Right atrium auricular region (tissue), 2 donors: ENCODE results near the gene PTPRN2. TPM values are rescaled to one million over a fixed set of nuclear protein-coding genes. Genes with fewer than 3 reads are reported as not detected.

ENCODE experiments used
- DNase-seq: peaks from one replicate; pipeline ENCODE4 v3.0.0-alpha.2; 2019; ENCODE audit warnings: low spot score
- H3K27ac ChIP-seq, 2 donors: fragments of 200-600 bp; sonication (generic); 1 replicate in 1 of 2; 2 replicates in 1 of 2; pipeline ENCODE4 v1.5.1; 2016 to 2019
- H3K27me3 ChIP-seq, 2 donors: fragments of 200-600 bp; sonication (generic); one replicate each; pipeline versions ENCODE4 v1.5.1 to v1.6.0; 2017 to 2019
- H3K36me3 ChIP-seq: fragments of 200-600 bp; sonication (generic); one replicate; pipeline ENCODE4 v1.5.1; 2016
- H3K4me1 ChIP-seq, 2 donors: fragments of 200-600 bp; sonication (generic); one replicate each; pipeline versions ENCODE4 v1.5.1 to v1.6.0; 2017 to 2019
- H3K4me3 ChIP-seq, 2 donors: fragments of 200-600 bp; sonication (generic); 1 replicate in 1 of 2; 2 replicates in 1 of 2; pipeline ENCODE4 v1.5.1; 2017 to 2019; ENCODE audit warnings: mild to moderate bottlenecking in 1 of 2, moderate library complexity in 1 of 2
- H3K9me3 ChIP-seq, 2 donors: fragments of 200-600 bp; sonication (generic); one replicate each; pipeline ENCODE4 v1.5.1; 2019
- CTCF ChIP-seq, 2 donors: fragments of 200-600 bp; sonication (generic); IDR thresholded peaks; one replicate each; pipeline ENCODE4 v1.5.1; 2019; ENCODE audit warnings: antibody characterized with exemption in 2 of 2
- total RNA-seq, 2 donors: library from RNA; depleted of rRNA; stranded (reverse); fragments of >200 nt; gene quantifications; one replicate each; pipeline ENCODE4 v1.1.0, GENCODE V29; 2016

PTPRN2 gene
- total RNA-seq, 2 donors from 2014 or later, result 2.6 to 2.7 TPM

GRCh38 chr7:158564663-158565035 lies 23.0 kb downstream of the PTPRN2 start:
- Histone ChIP-seq H3K4me1 (no peaks in the 10 kb centered on the region), H3K27ac (no peak overlapping the region), H3K36me3 (no peaks in the 10 kb centered on the region), H3K4me3 (no peak overlapping the region), H3K9me3 (no peaks in the 10 kb centered on the region), H3K27me3 (peaks cover 0 to 2% of the 10 kb centered on the region in 2 donors)
- no peak for TF ChIP-seq CTCF (IDR thresholded peaks at IDR 0.05)
- no peak for DNase-seq

DNA sequence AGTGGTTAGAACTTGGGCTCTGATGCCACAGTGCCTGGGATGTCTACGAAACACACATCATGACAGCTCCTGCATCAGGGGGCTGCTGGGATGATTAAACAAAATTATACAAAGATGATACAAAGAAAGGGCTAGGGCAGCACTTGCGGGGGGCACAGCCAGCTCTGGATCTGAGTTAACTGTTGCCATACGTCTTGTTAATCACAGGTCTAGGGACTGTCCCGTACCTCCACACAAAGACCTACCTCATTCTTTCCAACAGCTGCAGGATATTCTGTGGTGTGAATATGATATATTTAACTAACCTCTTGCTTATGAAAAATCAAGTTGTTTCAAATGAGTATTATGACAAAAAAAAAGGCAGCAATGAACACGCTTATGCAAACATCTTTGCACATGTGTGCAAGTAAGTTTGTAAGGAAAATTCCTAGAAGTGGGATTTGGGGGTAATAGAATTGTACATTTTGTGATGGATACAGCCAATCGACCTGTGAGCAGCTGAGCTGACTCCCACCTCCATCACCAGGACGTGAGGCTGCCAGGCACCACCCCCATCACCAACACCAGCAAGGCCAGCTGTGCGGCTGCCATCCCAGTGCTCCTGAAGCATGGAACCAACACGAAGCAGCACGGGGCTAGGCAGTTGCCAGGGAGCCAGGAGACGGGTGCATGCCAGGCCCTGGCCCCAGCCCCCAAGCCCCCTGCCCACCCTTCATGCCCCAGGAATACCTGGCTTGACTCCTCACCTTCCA lies 23.5 kb downstream of the PTPRN2 start:
- TF ChIP-seq CTCF (IDR thresholded peaks at IDR 0.05), result no peak
- H3K9me3 ChIP-seq, result no peaks in the 10 kb centered on the region
- H3K36me3 ChIP-seq, result no peaks in the 10 kb centered on the region
- no peaks in the 10 kb centered on the region for H3K4me1 ChIP-seq
- no peaks in the 10 kb centered on the region for H3K27me3 ChIP-seq
- DNase-seq, result no peak
- no peak overlapping the region for H3K27ac ChIP-seq
- H3K4me3 ChIP-seq, result no peak overlapping the region

- DNase-seq, result no peak
- TF ChIP-seq CTCF (IDR thresholded peaks at IDR 0.05), result no peak
- no peaks in the 10 kb centered on the region for H3K36me3 ChIP-seq
- no peak overlapping the region for H3K4me3 ChIP-seq
- no peaks in the 10 kb centered on the region for H3K27me3 ChIP-seq
- H3K9me3 ChIP-seq, result no peaks in the 10 kb centered on the region
- H3K4me1 ChIP-seq, result no peaks in the 10 kb centered on the region
- H3K27ac ChIP-seq, result no peak overlapping the region
These were observed 24.6 kb downstream of the PTPRN2 start for GRCh38 chr7:158563051-158563450.

DNA sequence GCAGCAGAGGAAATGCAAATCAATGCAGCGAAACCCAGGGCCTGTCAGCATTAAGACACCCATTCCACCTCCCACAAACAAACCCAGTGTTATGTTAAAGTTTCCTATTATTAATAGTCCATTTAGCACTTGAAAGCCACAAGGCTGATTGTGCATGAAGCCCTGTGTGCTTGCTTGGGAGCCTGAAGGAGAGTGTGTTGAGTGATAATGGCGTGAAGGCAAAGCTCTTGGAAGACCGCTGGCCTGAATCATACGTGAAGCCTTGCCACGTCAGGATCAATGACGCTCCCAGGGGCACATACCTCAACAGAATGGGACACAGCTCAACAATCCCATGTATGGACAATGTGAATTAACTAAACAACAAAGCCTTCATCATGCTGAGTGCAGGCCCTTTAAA lies 25.1 kb downstream of the PTPRN2 start:
- no peaks in the 10 kb centered on the region for H3K36me3 ChIP-seq
- H3K27me3 ChIP-seq, result no peaks in the 10 kb centered on the region
- H3K4me1 ChIP-seq, result no peaks in the 10 kb centered on the region
- H3K4me3 ChIP-seq, result no peak overlapping the region
- no peak for TF ChIP-seq CTCF (IDR thresholded peaks at IDR 0.05)
- DNase-seq, result no peak
- no peaks in the 10 kb centered on the region for H3K9me3 ChIP-seq
- H3K27ac ChIP-seq, result no peak overlapping the region

DNA sequence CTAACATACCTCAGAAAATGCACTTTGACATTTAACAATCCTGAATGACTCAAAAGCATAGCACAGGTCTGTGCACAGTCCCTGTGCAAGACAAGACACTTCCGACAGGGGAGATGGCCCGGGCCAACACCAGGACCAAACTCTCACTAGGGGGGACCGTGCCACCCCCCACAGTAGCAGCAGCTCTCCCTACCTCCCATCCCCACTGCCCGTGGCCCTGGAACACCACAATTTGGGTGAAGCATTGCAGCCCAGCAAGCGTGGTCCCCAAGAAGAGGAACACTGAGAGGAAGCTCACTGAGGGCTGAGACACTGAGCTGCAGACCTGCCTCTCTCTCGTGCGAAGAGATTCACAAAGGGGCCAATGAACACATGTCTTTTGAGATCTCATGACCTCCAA lies 26.0 kb downstream of the PTPRN2 start:
- Histone ChIP-seq H3K9me3 (no peaks in the 10 kb centered on the region), H3K36me3 (no peaks in the 10 kb centered on the region), H3K27me3 (no peaks in the 10 kb centered on the region), H3K27ac (no peak overlapping the region), H3K4me3 (no peak overlapping the region), H3K4me1 (no peaks in the 10 kb centered on the region)
- DNase-seq, result no peak
- no peak for TF ChIP-seq CTCF (IDR thresholded peaks at IDR 0.05)

- no peak for DNase-seq
- H3K9me3 ChIP-seq, result no peaks in the 10 kb centered on the region
- H3K27me3 ChIP-seq, result no peaks in the 10 kb centered on the region
- no peak overlapping the region for H3K27ac ChIP-seq
- no peaks in the 10 kb centered on the region for H3K4me1 ChIP-seq
- H3K36me3 ChIP-seq, result no peaks in the 10 kb centered on the region
- no peak for TF ChIP-seq CTCF (IDR thresholded peaks at IDR 0.05)
- H3K4me3 ChIP-seq, result no peak overlapping the region
These were observed 27.2 kb downstream of the PTPRN2 start for GRCh38 chr7:158560386-158560785.
